HepG2 (cell line): ENCODE results near the gene PLA2G12B. TPM values are rescaled to one million over a fixed set of nuclear protein-coding genes. Genes with fewer than 3 reads are reported as not detected.

ENCODE experiments used
- ATAC-seq: fragments of 200-7000 bp; cut with Tn5 transposase; 3 replicates; pipeline ENCODE4 v1.9.1; 2020; ENCODE audit warnings: mild to moderate bottlenecking, moderate library complexity
- BruUV-seq: library from RNA; stranded (reverse); fragments of 400-500 nt; replicated peaks from 2 replicates; lab custom pipeline; 2021; lab: Mats Ljungman, UMichigan
- CTCF ChIA-PET: fragments of 300-600 bp; formaldehyde crosslinking; extraction: SDS; loops from one replicate; lab custom pipeline; 2021; ENCODE audit warnings: low total read pairs, inconsistent platforms, low intra/inter-chr PET ratio; lab: Yijun Ruan, JAX
- POLR2A ChIA-PET: fragments of 350-600 bp; sonication (Branson Sonifier 250); formaldehyde crosslinking; loops from one replicate; lab custom pipeline; 2020; ENCODE audit warnings: antibody characterized with exemption, inconsistent platforms; lab: Yijun Ruan, JAX
- DNase-seq: peaks from one replicate; pipeline ENCODE4 v3.0.0-alpha.2; 2015; ENCODE audit warnings: low spot score
- FAIRE-seq: peaks from 3 replicates; lab custom pipeline; 2011; peaks lifted over from hg19 to GRCh38; lab: Jason Lieb, UNC
- H2AFZ ChIP-seq: one replicate; pipeline ENCODE4 v1.6.1; 2011; ENCODE audit warnings: low read length, inconsistent platforms
- H3K27ac ChIP-seq: fragments of 300-600 bp; 3 replicates; pipeline ENCODE4 v1.8.0; 2011; ENCODE audit warnings: mixed run types, mild to moderate bottlenecking, mixed read lengths, low read length, inconsistent platforms; ENCODE audit not compliant: insufficient read depth; ENCODE audit errors: extremely low read length
- H3K27me3 ChIP-seq, 2 experiments: fragments of 200-600 bp in 1 of 2; 2 replicates in 1 of 2; 3 replicates in 1 of 2; pipeline versions ENCODE4 v1.6.0 to v1.8.0; 2011; ENCODE audit warnings: low read length in 2 of 2, mild to moderate bottlenecking in 2 of 2, moderate library complexity in 2 of 2, inconsistent platforms in 1 of 2; ENCODE audit not compliant: insufficient read depth in 2 of 2, control insufficient read depth in 1 of 2
- H3K36me3 ChIP-seq, 2 experiments: fragments of 200-600 bp in 1 of 2; replicated peaks in 1 of 2; 2 replicates in 1 of 2; 3 replicates in 1 of 2; pipeline versions ENCODE4 v1.5.1 to v1.8.0; 2011; ENCODE audit warnings: low read length in 2 of 2, inconsistent platforms in 1 of 2; ENCODE audit not compliant: insufficient read depth in 2 of 2, control insufficient read depth in 1 of 2
- H3K4me1 ChIP-seq: 2 replicates; pipeline ENCODE4 v1.5.1; 2012; ENCODE audit warnings: low read length, inconsistent platforms; ENCODE audit not compliant: insufficient read depth
- H3K4me2 ChIP-seq: 2 replicates; pipeline ENCODE4 v1.6.0; 2011; ENCODE audit warnings: low read depth, low read length, inconsistent platforms
- H3K4me3 ChIP-seq, 3 experiments: fragments of 200-600 bp in 1 of 3; sonication (generic), shearing (Covaris generic) in 1 of 3; replicated peaks in 1 of 3; 2 replicates each; pipeline ENCODE4 v1.5.1; 2011 to 2016; ENCODE audit warnings: low read length in 3 of 3, inconsistent platforms in 2 of 3, low read depth in 2 of 3, mild to moderate bottlenecking in 2 of 3, control low read depth in 1 of 3, mixed read lengths in 1 of 3; ENCODE audit not compliant: insufficient read depth in 1 of 3
- H3K79me2 ChIP-seq: one replicate; pipeline ENCODE4 v1.6.1; 2011; ENCODE audit warnings: low read length, inconsistent platforms; ENCODE audit not compliant: insufficient read depth
- H3K9ac ChIP-seq: 2 replicates; pipeline ENCODE4 v1.6.0; 2011; ENCODE audit warnings: mild to moderate bottlenecking, low read depth, low read length, inconsistent platforms; ENCODE audit not compliant: insufficient read depth
- H3K9me3 ChIP-seq: 2 replicates; pipeline ENCODE4 v1.5.1; 2012; ENCODE audit warnings: mild to moderate bottlenecking, low read length
- H4K20me1 ChIP-seq: 2 replicates; pipeline ENCODE4 v1.6.0; 2011; ENCODE audit warnings: inconsistent platforms, mild to moderate bottlenecking, low read length, moderate library complexity; ENCODE audit not compliant: insufficient read depth
- ARNT ChIP-seq: fragments of 450-650 bp; IDR thresholded peaks from 2 replicates; pipeline ENCODE4 v1.6.1; 2017
- RXRB ChIP-seq: IDR thresholded peaks from 2 replicates; pipeline ENCODE4 v1.6.1; 2016; ENCODE audit warnings: borderline replicate concordance, missing genetic modification reagents, missing compliant biosample characterization
- STAG1 ChIP-seq: sonication (generic); formaldehyde crosslinking; IDR thresholded peaks from 2 replicates; pipeline ENCODE4 v1.4.0; 2020; ENCODE audit warnings: missing genetic modification reagents
- ZNF562 ChIP-seq: sonication (generic); formaldehyde crosslinking; IDR thresholded peaks from 2 replicates; pipeline ENCODE4 v1.8.0; 2022; ENCODE audit warnings: missing genetic modification reagents, borderline replicate concordance
- ZNF607 ChIP-seq: sonication (generic); formaldehyde crosslinking; IDR thresholded peaks from 2 replicates; pipeline ENCODE4 v1.5.1; 2020; ENCODE audit warnings: missing genetic modification reagents, mild to moderate bottlenecking, borderline replicate concordance
- ZNF678 ChIP-seq: sonication (generic); formaldehyde crosslinking; IDR thresholded peaks from 2 replicates; pipeline ENCODE4 v1.4.0; 2020; ENCODE audit warnings: mild to moderate bottlenecking, missing genetic modification reagents
- WGBS: methylation state at CpG from one replicate; pipeline ENCODE4 v1.1.6; 2017; ENCODE audit warnings: low lambda C conversion rate; 5-methylcytosine and 5-hydroxymethylcytosine counted together
- in situ Hi-C: cut with HindIII; loops from 2 replicates; pipeline ENCODE4 v1.10.0; 2017; ENCODE audit warnings: low pct_unique_long_range_greater_than_20kb; ENCODE audit not compliant: extremely low pct_ligation_motif_present
- intact Hi-C: fragments of 100-400 bp; cut with micrococcal nuclease; formaldehyde crosslinking; loops from one replicate; pipeline ENCODE4 v1.10.0; 2022; ENCODE audit not compliant: unreplicated experiment
- polyA plus RNA-seq, 8 experiments: library from polyadenylated mRNA; depleted of rRNA in 3 of 8; stranded (reverse) in 7 of 8; unstranded in 1 of 8; fragments of >200 nt; fragmentation: Illumina TruSeq in 4 of 8; extraction: Trizol in 4 of 8; gene quantifications; 2 replicates each; pipeline versions ENCODE4 v1.2.1 to v1.2.3, GENCODE V29; 2011 to 2016; ENCODE audit warnings: low read depth in 4 of 8, missing spikeins in 1 of 8, mixed read lengths in 1 of 8; ENCODE audit not compliant: insufficient read depth in 1 of 8
- total RNA-seq, 5 experiments: library from RNA; depleted of rRNA; stranded (reverse); fragments of >200 nt; fragmentation: Illumina TruSeq; extraction: Trizol; gene quantifications; 2 replicates each; pipeline ENCODE4 v1.2.3, GENCODE V29; 2016; ENCODE audit warnings: low read depth in 1 of 5
- TF ChIP-seq, protein P1 (sequence below): sonication (generic); formaldehyde crosslinking; IDR thresholded peaks from 2 replicates; pipeline ENCODE4 v1.8.1; 2023; ENCODE audit warnings: mild to moderate bottlenecking, missing genetic modification reagents
- TF ChIP-seq, protein P2 (sequence below): sonication (generic); formaldehyde crosslinking; IDR thresholded peaks from 2 replicates; pipeline ENCODE4 v1.5.0; 2020; ENCODE audit warnings: mild to moderate bottlenecking, missing genetic modification reagents, moderate library complexity

PLA2G12B gene
- total and polyA plus RNA-seq, 2 of the 13 experiments (the other 11 are each of a cell fraction or from before 2014, with no cell fraction given): 7.7 to 38.0 TPM

DNA sequence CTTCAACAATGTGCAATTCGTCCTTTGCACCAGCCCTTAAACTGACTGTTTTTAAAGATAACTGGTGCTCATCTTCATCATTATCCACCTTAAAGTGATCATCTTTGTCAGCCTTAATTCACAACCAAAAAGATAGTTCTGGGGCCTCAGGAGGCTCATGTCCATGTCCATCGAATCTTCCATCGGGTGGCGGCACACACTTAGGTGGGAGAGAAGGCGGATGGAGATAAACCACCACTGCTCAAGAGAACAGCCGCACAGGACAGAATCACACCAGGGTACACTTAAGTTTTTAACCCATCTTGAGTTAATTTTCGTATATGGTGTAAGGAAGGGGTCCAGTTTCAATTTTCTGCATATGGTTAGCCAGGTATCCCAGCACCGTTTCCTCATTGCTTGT lies 36.3 kb downstream of the PLA2G12B start:
- TF ChIP-seq ZNF607 (no peak), STAG1 (CRISPR knock-in tag) (peak; percentile 68), ARNT (no peak), RXRB (CRISPR knock-in tag) (no peak), ZNF562 (CRISPR knock-in tag) (no peak), ZNF678 (CRISPR knock-in tag) (no peak)
- TF ChIP-seq, protein P1, sequence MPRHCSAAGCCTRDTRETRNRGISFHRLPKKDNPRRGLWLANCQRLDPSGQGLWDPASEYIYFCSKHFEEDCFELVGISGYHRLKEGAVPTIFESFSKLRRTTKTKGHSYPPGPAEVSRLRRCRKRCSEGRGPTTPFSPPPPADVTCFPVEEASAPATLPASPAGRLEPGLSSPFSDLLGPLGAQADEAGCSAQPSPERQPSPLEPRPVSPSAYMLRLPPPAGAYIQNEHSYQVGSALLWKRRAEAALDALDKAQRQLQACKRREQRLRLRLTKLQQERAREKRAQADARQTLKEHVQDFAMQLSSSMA (CRISPR knock-in tag): no peak
- TF ChIP-seq, protein P2, sequence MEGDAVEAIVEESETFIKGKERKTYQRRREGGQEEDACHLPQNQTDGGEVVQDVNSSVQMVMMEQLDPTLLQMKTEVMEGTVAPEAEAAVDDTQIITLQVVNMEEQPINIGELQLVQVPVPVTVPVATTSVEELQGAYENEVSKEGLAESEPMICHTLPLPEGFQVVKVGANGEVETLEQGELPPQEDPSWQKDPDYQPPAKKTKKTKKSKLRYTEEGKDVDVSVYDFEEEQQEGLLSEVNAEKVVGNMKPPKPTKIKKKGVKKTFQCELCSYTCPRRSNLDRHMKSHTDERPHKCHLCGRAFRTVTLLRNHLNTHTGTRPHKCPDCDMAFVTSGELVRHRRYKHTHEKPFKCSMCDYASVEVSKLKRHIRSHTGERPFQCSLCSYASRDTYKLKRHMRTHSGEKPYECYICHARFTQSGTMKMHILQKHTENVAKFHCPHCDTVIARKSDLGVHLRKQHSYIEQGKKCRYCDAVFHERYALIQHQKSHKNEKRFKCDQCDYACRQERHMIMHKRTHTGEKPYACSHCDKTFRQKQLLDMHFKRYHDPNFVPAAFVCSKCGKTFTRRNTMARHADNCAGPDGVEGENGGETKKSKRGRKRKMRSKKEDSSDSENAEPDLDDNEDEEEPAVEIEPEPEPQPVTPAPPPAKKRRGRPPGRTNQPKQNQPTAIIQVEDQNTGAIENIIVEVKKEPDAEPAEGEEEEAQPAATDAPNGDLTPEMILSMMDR (CRISPR knock-in tag): peak; percentile 53
- BruUV-seq: no TSS peak
- FAIRE-seq (no peak), DNase-seq (no peak), ATAC-seq (no peak)
- H3K4me1 ChIP-seq: peaks cover 11% of the 10 kb centered on the region
- H3K9me3 ChIP-seq: no peaks in the 10 kb centered on the region
- POLR2A ChIA-PET: no interaction called here
- WGBS: 40% methylated on average over 7 of the region's 8 CpGs
- no peaks in the 10 kb centered on the region for H3K36me3 ChIP-seq
- no peak overlapping the region for H2AFZ ChIP-seq
- no peaks in the 10 kb centered on the region for H3K79me2 ChIP-seq
- intact Hi-C loops (no loop called here), in situ Hi-C loops (no loop called here)
- H3K9ac ChIP-seq: no peak overlapping the region
- H3K4me3 ChIP-seq: no peak overlapping the region
- no peaks in the 10 kb centered on the region for H4K20me1 ChIP-seq
- CTCF ChIA-PET: no interaction called here
- H3K27ac ChIP-seq: no peak overlapping the region
- no peak overlapping the region for H3K4me2 ChIP-seq
- no peaks in the 10 kb centered on the region for H3K27me3 ChIP-seq
